Endothelial cell of umbilical vein (primary cell): ENCODE results near the gene TAGLN2. TPM values are rescaled to one million over a fixed set of nuclear protein-coding genes. Genes with fewer than 3 reads are reported as not detected.

Experiments
- BruUV-seq: library from RNA; stranded (reverse); fragments of 400-500 nt; replicated peaks from 2 replicates; lab custom pipeline; 2021; lab: Mats Ljungman, UMichigan
- CTCF ChIA-PET: fragments of 300-600, 350-600 bp; sonication (Branson Sonifier 250); formaldehyde crosslinking; loops from one replicate; lab custom pipeline; 2021; ENCODE audit warnings: antibody characterized with exemption, inconsistent platforms; lab: Charles Lee
- POLR2A ChIA-PET: fragments of 300-600, 350-600 bp; sonication (Branson Sonifier 250); formaldehyde crosslinking; loops from one replicate; lab custom pipeline; 2021; ENCODE audit warnings: antibody characterized with exemption, inconsistent platforms; lab: Charles Lee
- DNase-seq: peaks from one replicate; pipeline ENCODE4 v3.0.0-alpha.2; 2011; ENCODE audit warnings: low read depth, low spot score
- FAIRE-seq: peaks from 2 replicates; lab custom pipeline; 2011; peaks lifted over from hg19 to GRCh38; lab: Jason Lieb, UNC
- H2AFZ ChIP-seq: 2 replicates; pipeline ENCODE4 v1.6.0; 2012; ENCODE audit warnings: low read depth, low read length, control low read depth, inconsistent platforms
- H3K27ac ChIP-seq: 2 replicates; pipeline ENCODE4 v1.5.1; 2011; ENCODE audit warnings: low read depth, mild to moderate bottlenecking, control low read depth, low read length, moderate library complexity; ENCODE audit not compliant: insufficient read depth
- H3K27me3 ChIP-seq, 2 experiments: 2 replicates each; pipeline versions ENCODE4 v1.6.0 to v1.6.1; 2011; ENCODE audit warnings: low read length in 2 of 2, mixed read lengths in 1 of 2; ENCODE audit not compliant: control insufficient read depth in 2 of 2, insufficient read depth in 2 of 2
- H3K36me3 ChIP-seq, 2 experiments: 2 replicates in 1 of 2; 3 replicates in 1 of 2; pipeline ENCODE4 v1.5.1; 2011; ENCODE audit warnings: low read length in 2 of 2, mild to moderate bottlenecking in 1 of 2, moderate library complexity in 1 of 2; ENCODE audit not compliant: control insufficient read depth in 2 of 2, insufficient read depth in 2 of 2; ENCODE audit errors: extremely low read depth in 1 of 2
- H3K4me1 ChIP-seq: 3 replicates; pipeline ENCODE4 v1.5.1; 2011; ENCODE audit warnings: mild to moderate bottlenecking, low read length; ENCODE audit not compliant: control insufficient read depth, insufficient read depth; ENCODE audit errors: extremely low read depth
- H3K4me2 ChIP-seq: 2 replicates; pipeline ENCODE4 v1.6.1; 2011; ENCODE audit warnings: low read length, control low read depth, mixed read lengths; ENCODE audit not compliant: insufficient read depth
- H3K4me3 ChIP-seq, 3 experiments: fragments of 200-600 bp in 1 of 3; sonication (generic), shearing (Covaris generic) in 1 of 3; replicated peaks in 1 of 3; 2 replicates each; pipeline ENCODE4 v1.5.1; 2011 to 2016; ENCODE audit warnings: control low read depth in 3 of 3, low read length in 3 of 3, mild to moderate bottlenecking in 2 of 3, inconsistent platforms in 1 of 3, low read depth in 1 of 3, moderate library complexity in 1 of 3; ENCODE audit not compliant: insufficient read depth in 1 of 3
- H3K79me2 ChIP-seq: 2 replicates; pipeline ENCODE4 v1.6.0; 2012; ENCODE audit warnings: low read length, inconsistent platforms; ENCODE audit not compliant: control insufficient read depth, insufficient read depth
- H3K9ac ChIP-seq: replicated peaks from 2 replicates; pipeline ENCODE3; 2011; ENCODE audit warnings: low read length, control low read depth; ENCODE audit not compliant: insufficient read depth; ENCODE audit errors: extremely low read depth
- H3K9me1 ChIP-seq: replicated peaks from 3 replicates; pipeline ENCODE4 v1.6.0; 2011; ENCODE audit warnings: mild to moderate bottlenecking, low read length; ENCODE audit not compliant: control insufficient read depth, insufficient read depth; ENCODE audit errors: extremely low read depth
- H3K9me3 ChIP-seq: replicated peaks from 2 replicates; pipeline ENCODE4 v1.5.1; 2012; ENCODE audit warnings: low read length, inconsistent platforms; ENCODE audit not compliant: control insufficient read depth, insufficient read depth
- H4K20me1 ChIP-seq: replicated peaks from 2 replicates; pipeline ENCODE3; 2011; ENCODE audit warnings: mild to moderate bottlenecking, low read length; ENCODE audit not compliant: control insufficient read depth, insufficient read depth; ENCODE audit errors: extremely low read depth
- EZH2 ChIP-seq: IDR thresholded peaks from 2 replicates; pipeline ENCODE4 v1.6.1; 2012; ENCODE audit warnings: borderline replicate concordance, low read depth, mild to moderate bottlenecking, moderate library complexity, low read length, inconsistent platforms; ENCODE audit not compliant: severe bottlenecking
- FOS ChIP-seq: IDR thresholded peaks from 2 replicates; pipeline ENCODE4 v1.6.1; 2011; ENCODE audit warnings: mild to moderate bottlenecking, low read length, moderate library complexity, borderline replicate concordance; ENCODE audit not compliant: insufficient read depth
- GATA2 ChIP-seq: IDR thresholded peaks from 2 replicates; pipeline ENCODE4 v1.7.0; 2011; ENCODE audit warnings: low read depth, mild to moderate bottlenecking, moderate library complexity, mixed read lengths, low read length; ENCODE audit not compliant: insufficient read length, insufficient read depth
- JUN ChIP-seq: IDR thresholded peaks from 2 replicates; pipeline ENCODE4 v1.6.1; 2011; ENCODE audit warnings: borderline replicate concordance, low read depth; ENCODE audit not compliant: insufficient read length, insufficient read depth
- MAX ChIP-seq: IDR thresholded peaks from 2 replicates; pipeline ENCODE4 v1.6.1; 2011; ENCODE audit not compliant: insufficient read depth, insufficient read length
- MYC ChIP-seq: IDR thresholded peaks from one replicate; pipeline ENCODE4 v1.6.1; 2011; ENCODE audit warnings: mild to moderate bottlenecking, low read depth, low read length
- POLR2A ChIP-seq: IDR thresholded peaks from 2 replicates; pipeline ENCODE4 v1.6.1; 2012; ENCODE audit warnings: low read depth, mild to moderate bottlenecking, control low read depth, low read length
- POLR2AphosphoS5 ChIP-seq: IDR thresholded peaks from 2 replicates; pipeline ENCODE4 v1.6.1; 2012; ENCODE audit warnings: low read depth, mild to moderate bottlenecking, control low read depth, low read length, moderate library complexity; ENCODE audit not compliant: insufficient read depth
- dilution Hi-C: fragments of 300-500 bp; cut with MboI; formaldehyde crosslinking; loops from one replicate; pipeline ENCODE4 v1.15.0; 2019; ENCODE audit warnings: low sequenced_read_pairs; ENCODE audit not compliant: extremely low pct_ligation_motif_present
- intact Hi-C: fragments of 100-400 bp; cut with micrococcal nuclease; formaldehyde crosslinking; loops from one replicate; pipeline ENCODE4 v1.10.0; 2022
- polyA plus RNA-seq, 4 experiments: library from polyadenylated mRNA; depleted of rRNA in 3 of 4; stranded (reverse) in 3 of 4; unstranded in 1 of 4; fragments of >200 nt; gene quantifications; 2 replicates each; pipeline versions ENCODE4 v1.2.1 to v1.2.3, GENCODE V29; 2011 to 2012; ENCODE audit warnings: missing spikeins in 1 of 4
- total RNA-seq: library from RNA; stranded (reverse); gene quantifications from 2 replicates; pipeline ENCODE4 v1.2.3, GENCODE V29; 2021
- TF ChIP-seq, protein P1 (sequence below), 2 donors: IDR thresholded peaks; 1 replicate in 1 of 2; 2 replicates in 1 of 2; pipeline ENCODE4 v1.5.1; 2011; ENCODE audit warnings: low read length in 2 of 2, mild to moderate bottlenecking in 2 of 2, moderate library complexity in 2 of 2, control low read depth in 1 of 2, inconsistent platforms in 1 of 2, low read depth in 1 of 2; ENCODE audit not compliant: insufficient read depth in 1 of 2; ENCODE audit errors: extremely low read depth in 1 of 2

The TAGLN2 gene
- total and polyA plus RNA-seq, 2 donors (not counting 3 experiments of a cell fraction or from before 2014, with no cell fraction given): 646 to 1,279 TPM

DNA sequence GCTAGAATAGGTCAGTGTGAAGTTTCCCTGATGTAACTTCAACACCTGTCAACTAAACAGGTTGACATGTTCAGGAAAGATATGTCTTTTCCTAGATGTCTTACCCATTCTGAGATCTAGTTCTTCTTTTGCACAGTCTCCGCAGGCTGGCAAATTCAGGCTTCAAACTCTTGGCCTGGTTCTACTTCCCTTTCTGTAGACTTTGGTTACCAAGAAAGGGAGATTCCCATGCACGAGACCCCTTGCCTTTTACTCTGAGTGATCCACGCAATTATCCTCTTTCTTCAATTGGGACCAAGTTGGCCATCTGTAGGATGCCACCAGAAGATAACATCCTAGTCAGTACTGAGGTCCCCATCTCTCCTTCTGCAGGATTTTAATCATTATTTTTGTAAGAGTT, 27.3 kb downstream of the TAGLN2 start:
- no peak for FAIRE-seq
- intact Hi-C loops: no loop called here
- POLR2A ChIA-PET: no interaction called here
- BruUV-seq: no TSS peak
- TF ChIP-seq JUN: no peak
- TF ChIP-seq EZH2: no peak
- TF ChIP-seq, protein P1, sequence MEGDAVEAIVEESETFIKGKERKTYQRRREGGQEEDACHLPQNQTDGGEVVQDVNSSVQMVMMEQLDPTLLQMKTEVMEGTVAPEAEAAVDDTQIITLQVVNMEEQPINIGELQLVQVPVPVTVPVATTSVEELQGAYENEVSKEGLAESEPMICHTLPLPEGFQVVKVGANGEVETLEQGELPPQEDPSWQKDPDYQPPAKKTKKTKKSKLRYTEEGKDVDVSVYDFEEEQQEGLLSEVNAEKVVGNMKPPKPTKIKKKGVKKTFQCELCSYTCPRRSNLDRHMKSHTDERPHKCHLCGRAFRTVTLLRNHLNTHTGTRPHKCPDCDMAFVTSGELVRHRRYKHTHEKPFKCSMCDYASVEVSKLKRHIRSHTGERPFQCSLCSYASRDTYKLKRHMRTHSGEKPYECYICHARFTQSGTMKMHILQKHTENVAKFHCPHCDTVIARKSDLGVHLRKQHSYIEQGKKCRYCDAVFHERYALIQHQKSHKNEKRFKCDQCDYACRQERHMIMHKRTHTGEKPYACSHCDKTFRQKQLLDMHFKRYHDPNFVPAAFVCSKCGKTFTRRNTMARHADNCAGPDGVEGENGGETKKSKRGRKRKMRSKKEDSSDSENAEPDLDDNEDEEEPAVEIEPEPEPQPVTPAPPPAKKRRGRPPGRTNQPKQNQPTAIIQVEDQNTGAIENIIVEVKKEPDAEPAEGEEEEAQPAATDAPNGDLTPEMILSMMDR (IDR thresholded peaks at IDR 0.05; ENCODE audit: extremely low read depth in 1 of 2, insufficient read depth in 1 of 2, low read depth in 1 of 2, low read length in 2 of 2): no peak
- Histone ChIP-seq H3K27me3 (no peaks in the 10 kb centered on the region), H3K4me2 (no peak overlapping the region), H3K4me1 (no peaks in the 10 kb centered on the region), H3K36me3 (no peaks in the 10 kb centered on the region), H3K9me3 (no peaks in the 10 kb centered on the region), H3K27ac (no peak overlapping the region), H3K79me2 (no peaks in the 10 kb centered on the region), H3K9me1 (no peaks in the 10 kb centered on the region), H2AFZ (no peak overlapping the region), H3K9ac (no peak overlapping the region), H3K4me3 (no peak overlapping the region), H4K20me1 (no peaks in the 10 kb centered on the region)
- DNase-seq: no peak
- CTCF ChIA-PET: no interaction called here
- dilution Hi-C loops: no loop called here

DNA sequence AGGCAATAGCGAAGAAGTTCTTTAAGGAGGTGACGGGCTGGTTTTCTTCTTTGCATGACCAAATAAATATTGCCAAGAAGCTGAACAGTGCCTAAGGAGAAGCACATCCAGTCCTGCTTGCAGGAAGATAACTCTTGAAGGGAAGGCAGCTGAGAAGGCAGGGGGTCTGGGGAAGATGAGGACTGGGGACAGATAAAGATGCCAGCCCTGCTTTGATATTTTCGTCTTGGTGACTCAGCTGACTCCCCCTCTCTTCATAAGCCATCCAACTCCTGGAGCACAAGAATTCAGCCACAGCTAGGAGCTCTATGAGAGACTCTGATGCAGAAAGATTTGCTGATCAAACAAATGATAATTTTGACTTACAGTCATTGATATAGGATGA, 28.8 kb downstream of the TAGLN2 start:
- ChIA-PET POLR2A (no interaction called here), CTCF (interaction anchor here (1.0 to 9.2 kb wide), 5 partner anchors 96 to 764 kb away, joined by 4 to 623 read pairs (median 10); partner anchors contain the start of gene FCRL6)
- TF ChIP-seq GATA2 (no peak), POLR2A (no peak), EZH2 (no peak), MYC (no peak), FOS (no peak), POLR2AphosphoS5 (no peak), JUN (no peak), MAX (no peak)
- TF ChIP-seq, protein P1 (IDR thresholded peaks at IDR 0.05; ENCODE audit: extremely low read depth in 1 of 2, insufficient read depth in 1 of 2, low read depth in 1 of 2, low read length in 2 of 2): no peak
- no peak overlapping the region for H3K27ac ChIP-seq
- no peak overlapping the region for H2AFZ ChIP-seq
- no peaks in the 10 kb centered on the region for H3K36me3 ChIP-seq
- no peaks in the 10 kb centered on the region for H3K9me1 ChIP-seq
- FAIRE-seq (no peak), DNase-seq (no peak)
- no TSS peak for BruUV-seq
- H3K9ac ChIP-seq: no peak overlapping the region
- no peaks in the 10 kb centered on the region for H3K79me2 ChIP-seq
- no peaks in the 10 kb centered on the region for H3K4me1 ChIP-seq
- no peaks in the 10 kb centered on the region for H3K27me3 ChIP-seq
- H3K9me3 ChIP-seq: no peaks in the 10 kb centered on the region
- intact Hi-C loops (no loop called here), dilution Hi-C loops (no loop called here)
- H3K4me3 ChIP-seq: no peak overlapping the region
- H3K4me2 ChIP-seq: no peak overlapping the region
- H4K20me1 ChIP-seq: no peaks in the 10 kb centered on the region
